GM19467 (cell line): ENCODE results near the gene NEURL1B.
"Not testable (repeated sequence)": the region's sequence is repeated elsewhere in the genome, so short reads cannot be mapped to it uniquely, and the experiment has no call there.

Source experiments
- ATAC-seq: cut with Tn5 transposase; IDR thresholded peaks from one replicate; pipeline ENCODE4 v1.9.1; 2021; ENCODE audit warnings: mild to moderate bottlenecking, moderate library complexity; ENCODE audit not compliant: unreplicated experiment

Gene NEURL1B

GRCh38 chr5:172647352-172648012 lies 6.4 kb downstream of the NEURL1B start:
- no peak for ATAC-seq

- ATAC-seq = no peak
Observed at GRCh38 chr5:172648013-172648381, 6.9 kb downstream of the NEURL1B start.

DNA sequence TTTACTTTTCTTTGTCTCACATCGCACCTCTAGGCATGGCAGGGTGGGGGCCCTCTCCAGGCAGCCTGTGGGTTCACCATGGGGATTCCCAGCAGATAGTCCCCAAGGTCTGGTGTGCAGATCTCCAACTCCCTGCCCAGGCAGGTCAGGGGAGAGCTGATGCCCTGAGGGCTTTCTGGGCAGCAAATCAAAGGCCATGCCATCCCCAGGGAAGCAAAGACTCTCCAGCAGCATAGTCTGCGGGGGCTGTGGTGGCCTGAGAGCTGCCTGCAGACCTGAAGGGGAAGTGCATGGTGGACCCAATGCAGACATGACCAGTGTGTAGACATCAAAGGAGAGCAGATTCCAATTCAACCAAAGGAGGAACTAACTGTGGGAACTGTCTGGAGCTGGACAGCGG lies 7.7 kb downstream of the NEURL1B start:
- no peak for ATAC-seq

DNA sequence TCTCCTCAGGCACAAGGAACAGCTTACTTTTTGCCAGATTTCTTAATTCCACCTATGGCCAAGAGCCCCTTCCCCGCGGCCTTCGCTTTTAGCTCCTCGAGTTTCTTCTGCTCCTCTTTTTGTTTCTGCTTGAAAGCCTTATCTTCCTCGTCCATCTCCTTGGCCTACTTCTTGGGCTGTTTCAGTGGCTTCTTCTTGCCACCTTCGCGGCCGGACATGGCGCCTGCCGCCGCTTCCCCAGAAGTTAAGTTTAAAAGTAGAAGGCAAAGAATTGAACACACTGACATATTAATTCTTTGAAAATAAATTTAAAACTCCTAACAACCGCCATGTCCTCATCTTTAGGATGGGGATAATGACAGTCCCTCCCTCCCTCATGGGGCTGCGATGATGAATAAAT lies 15.4 kb downstream of the NEURL1B start:
- not testable (repeated sequence) for ATAC-seq

DNA sequence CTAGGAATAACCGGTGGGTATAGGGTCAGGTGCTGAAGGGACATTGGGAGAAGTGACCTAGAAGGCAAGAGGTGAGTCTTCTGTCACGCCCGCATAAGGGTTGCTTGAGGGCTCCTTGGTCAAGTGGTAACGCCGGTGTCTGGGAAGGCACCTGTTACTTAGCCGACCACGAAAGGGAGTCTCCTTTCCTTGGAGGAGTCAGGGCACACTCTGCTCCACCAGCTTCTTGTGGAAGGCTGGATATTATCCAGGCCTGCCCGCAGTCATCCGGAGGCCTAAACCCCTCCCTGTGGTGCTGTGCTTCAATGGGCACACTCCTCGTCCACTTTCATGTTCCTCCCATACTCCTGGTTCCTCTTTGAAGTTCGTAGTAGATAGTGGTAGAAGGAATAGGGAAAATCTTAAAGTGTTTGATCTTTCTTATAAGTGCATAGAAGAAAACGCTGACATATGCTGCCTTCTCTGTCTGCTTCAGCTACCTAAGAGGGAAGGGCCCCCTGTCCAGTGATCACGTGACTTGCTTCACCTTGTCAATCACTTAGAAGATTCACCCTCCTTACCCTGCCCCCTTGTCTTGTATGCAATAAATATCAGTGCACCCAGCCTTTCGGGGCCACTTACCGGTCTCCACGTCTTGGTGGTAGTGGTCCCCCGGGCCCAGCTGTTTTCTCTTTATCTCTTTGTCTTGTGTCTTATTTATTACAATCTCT lies 16.6 kb downstream of the NEURL1B start:
- ATAC-seq = not testable (repeated sequence)

- no peak for ATAC-seq
Observed at GRCh38 chr5:172658391-172658790, 17.3 kb downstream of the NEURL1B start.

GRCh38 chr5:172658961-172659501 lies 18.0 kb downstream of the NEURL1B start:
- ATAC-seq = no peak

DNA sequence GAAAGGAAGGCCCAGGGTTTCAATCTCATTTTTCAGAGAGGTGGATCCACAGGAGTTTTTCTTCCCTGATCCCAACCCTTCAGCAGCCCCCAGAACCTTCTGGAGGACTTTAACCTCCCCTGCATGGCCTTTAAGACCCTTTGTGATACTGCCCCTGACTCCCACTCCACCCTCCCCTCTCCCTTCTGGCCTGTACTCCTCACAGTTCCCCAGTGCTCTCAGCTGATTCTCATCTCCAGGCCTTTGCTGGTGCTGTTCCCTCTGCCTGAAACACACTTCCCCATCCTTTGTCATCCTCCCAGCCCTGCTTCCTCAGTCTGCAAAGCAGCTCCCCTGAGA lies 18.5 kb downstream of the NEURL1B start:
- ATAC-seq = no peak

DNA sequence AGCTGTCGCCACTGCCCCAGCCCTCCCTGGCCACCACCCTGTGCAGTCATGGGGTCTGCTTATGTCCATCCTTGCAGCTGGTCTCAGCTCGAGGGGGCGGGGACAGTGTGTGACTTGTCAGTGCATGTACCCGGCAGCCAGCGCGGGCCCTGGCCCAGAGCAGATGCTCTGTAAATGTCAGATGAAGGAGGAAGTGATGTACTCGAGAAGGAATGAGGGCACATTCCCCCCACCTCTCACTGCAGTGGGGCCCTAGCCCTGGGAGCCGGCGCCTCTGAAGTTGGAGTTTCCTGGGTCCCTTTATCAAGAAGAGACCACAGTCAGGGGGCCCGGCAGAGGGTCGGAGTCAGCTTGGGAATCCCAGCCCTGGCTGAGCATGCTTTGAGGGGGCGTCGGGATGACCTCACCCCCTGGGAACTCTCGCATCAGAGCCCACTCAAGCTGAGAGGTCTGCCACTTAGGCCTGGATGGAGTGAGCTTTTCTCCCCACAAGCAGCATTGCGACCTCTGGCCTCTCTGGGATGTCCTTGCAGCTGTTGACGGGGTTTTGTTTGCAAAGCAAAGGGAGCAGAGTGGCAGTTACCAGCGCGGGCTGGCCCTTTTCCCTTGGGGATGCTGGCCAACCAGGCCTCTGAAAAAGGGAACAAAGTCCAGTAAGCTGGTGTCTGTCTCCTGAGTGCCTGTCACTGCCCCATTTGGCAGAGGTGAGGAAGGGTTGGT lies 19.0 kb downstream of the NEURL1B start:
- ATAC-seq = no peak

DNA sequence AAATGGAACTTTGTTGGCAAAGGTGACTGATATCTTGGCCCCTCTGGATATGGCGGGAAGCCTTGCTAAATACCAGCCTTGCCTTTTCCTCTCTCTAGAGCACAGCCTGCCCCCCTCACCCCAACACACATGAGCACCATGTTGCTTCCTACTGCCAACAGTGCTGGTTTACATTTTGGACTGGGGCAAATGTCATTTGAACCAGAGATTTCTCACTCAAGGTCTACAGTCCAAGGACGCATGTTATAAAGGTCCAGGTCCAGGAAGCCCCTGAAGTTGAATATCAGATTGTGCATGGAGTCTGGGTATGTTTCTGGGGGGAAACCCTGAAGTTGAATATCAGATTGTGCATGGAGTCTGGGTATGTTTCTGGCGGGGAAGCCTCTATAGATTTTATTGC lies 19.9 kb downstream of the NEURL1B start:
- ATAC-seq = no peak

GRCh38 chr5:172661526-172661925 lies 20.5 kb downstream of the NEURL1B start:
- ATAC-seq = no peak

GRCh38 chr5:172662596-172662995 lies 21.5 kb downstream of the NEURL1B start:
- ATAC-seq = no peak

GRCh38 chr5:172664018-172664417 lies 23.0 kb downstream of the NEURL1B start:
- ATAC-seq = no peak

GRCh38 chr5:172664681-172665541 lies 23.8 kb downstream of the NEURL1B start:
- ATAC-seq = no peak

DNA sequence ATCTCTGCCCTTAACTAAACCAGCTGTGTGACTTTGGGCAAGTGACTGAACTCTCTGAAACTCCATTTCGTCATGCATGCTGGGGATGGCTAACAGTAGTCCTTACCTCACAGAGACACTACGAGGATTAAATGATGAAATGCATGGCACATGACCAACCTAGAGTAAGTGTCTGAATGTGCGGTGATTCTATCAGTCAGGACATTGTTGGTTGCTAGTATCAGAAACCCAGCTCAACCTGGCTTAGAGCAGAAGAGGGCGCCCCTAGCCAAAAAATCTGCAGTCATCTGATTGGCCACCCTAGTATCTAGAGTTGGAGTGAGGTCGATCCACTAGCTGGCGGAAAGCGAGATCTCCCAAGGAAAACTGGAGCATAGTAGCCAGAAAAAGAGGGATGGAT lies 25.2 kb downstream of the NEURL1B start:
- ATAC-seq = no peak

- no peak for ATAC-seq
Observed at GRCh38 chr5:172667786-172668593, 26.9 kb downstream of the NEURL1B start.

- no peak for ATAC-seq
Observed at GRCh38 chr5:172668594-172669071, 27.6 kb downstream of the NEURL1B start.

- ATAC-seq = no peak
Observed at GRCh38 chr5:172669386-172670004, 28.4 kb downstream of the NEURL1B start.

GRCh38 chr5:172670005-172670402 lies 28.9 kb downstream of the NEURL1B start:
- ATAC-seq = no peak

DNA sequence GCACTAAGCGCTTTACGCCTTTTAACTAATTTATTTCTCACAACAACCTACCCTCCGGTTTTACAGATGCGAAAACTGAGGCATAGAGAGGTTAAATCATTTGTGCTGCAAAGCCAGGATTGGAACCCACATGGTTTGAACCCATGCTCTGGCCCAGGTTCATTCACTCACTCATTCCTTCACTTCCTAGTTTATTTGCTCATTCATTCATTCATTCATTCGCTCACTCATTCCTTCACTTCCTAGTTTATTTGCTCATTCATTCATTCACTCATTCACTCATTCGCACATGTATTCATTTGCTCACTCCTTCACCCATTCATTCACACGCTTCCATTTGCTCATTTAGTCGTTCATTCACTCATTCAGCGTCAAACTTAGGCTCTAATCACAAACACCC lies 29.4 kb downstream of the NEURL1B start:
- no peak for ATAC-seq
